Gastrocnemius medialis (tissue), 4 donors: ENCODE results near the gene CPNE5. TPM values are rescaled to one million over a fixed set of nuclear protein-coding genes. Genes with fewer than 3 reads are reported as not detected.

ENCODE experiments used
- ATAC-seq, 2 donors: fragments of 150-250 bp; one replicate each; pipeline ENCODE4 v1.9.1; 2016
- DNase-seq, 2 donors: peaks; one replicate each; pipeline ENCODE4 v3.0.0-alpha.2; 2019
- H3K27ac ChIP-seq, 4 donors: fragments of 200-600 bp; sonication (generic); 1 replicate in 1 of 4; 2 replicates in 3 of 4; pipeline ENCODE4 v1.5.1; 2016 to 2018; ENCODE audit warnings: mild to moderate bottlenecking in 2 of 4, moderate library complexity in 1 of 4
- H3K27me3 ChIP-seq, 3 donors: fragments of 200-600 bp; sonication (generic) in 2 of 3; 1 replicate in 1 of 3; 2 replicates in 2 of 3; pipeline versions ENCODE4 v1.5.1 to v1.6.0; 2016 to 2019; ENCODE audit warnings: mild to moderate bottlenecking in 1 of 3, moderate library complexity in 1 of 3
- H3K36me3 ChIP-seq, 2 donors: fragments of 200-600 bp; sonication (generic) in 1 of 2; one replicate each; pipeline ENCODE4 v1.5.1; 2017 to 2018
- H3K4me1 ChIP-seq, 2 donors: fragments of 200-600 bp; sonication (generic) in 1 of 2; one replicate each; pipeline ENCODE4 v1.5.1; 2016 to 2017; ENCODE audit warnings: mild to moderate bottlenecking in 2 of 2
- H3K4me3 ChIP-seq, 4 donors: fragments of 200-600 bp; sonication (generic) in 3 of 4; 1 replicate in 1 of 4; 2 replicates in 3 of 4; pipeline ENCODE4 v1.5.1; 2016 to 2019; ENCODE audit warnings: mild to moderate bottlenecking in 2 of 4
- H3K9me3 ChIP-seq, 3 donors: fragments of 200-600 bp; sonication (generic) in 2 of 3; 1 replicate in 1 of 3; 2 replicates in 2 of 3; pipeline ENCODE4 v1.5.1; 2016 to 2019
- CTCF ChIP-seq, 5 experiments: fragments of 450-650 bp in 3 of 5; fragments of 200-600 bp in 2 of 5; sonication (generic) in 2 of 5; IDR thresholded peaks in 4 of 5; conservative IDR thresholded peaks in 1 of 5; 1 replicate in 4 of 5; 2 replicates in 1 of 5; pipeline ENCODE4 v1.5.1; 2016 to 2019; ENCODE audit warnings: antibody characterized with exemption in 5 of 5, mild to moderate bottlenecking in 3 of 5, moderate library complexity in 3 of 5
- POLR2A ChIP-seq, 2 donors: fragments of 450-650 bp; IDR thresholded peaks; one replicate each; pipeline ENCODE4 v1.6.1; 2017; ENCODE audit warnings: antibody characterized with exemption in 2 of 2, mild to moderate bottlenecking in 2 of 2, moderate library complexity in 2 of 2
- in situ Hi-C, 4 donors: fragments of 200-750 bp; cut with MboI; loops; one replicate each; pipeline versions ENCODE4 v1.15.0 to v1.8.0; 2017; ENCODE audit warnings: low sequenced_read_pairs in 4 of 4
- intact Hi-C: fragments of 100-400 bp; cut with DNase I; formaldehyde crosslinking; loops from one replicate; pipeline ENCODE4 v1.15.1; 2023; ENCODE audit warnings: low total_unique reads
- total RNA-seq, 4 donors: library from RNA; depleted of rRNA; stranded (reverse); fragments of >200 nt; gene quantifications; one replicate each; pipeline versions ENCODE4 v1.1.0 to v1.2.3, GENCODE V29; 2016

The CPNE5 gene
- total RNA-seq, 4 donors from 2014 or later: 0.11 TPM; not detected in 3

- peak; percentile 78 to 82 for ATAC-seq
- in situ Hi-C loops: loop anchor here (5.0 to 25.0 kb wide), 4 partner anchors 128 to 260 kb away; partner anchors contain the start of gene FGD2 (in 2 of the 4)
- intact Hi-C loops: loop anchor here (2.0 to 10.0 kb wide), 3 partner anchors 74 to 308 kb away; partner anchors contain the start of genes CDKN1A, KCTD20 and PXT1
- peaks cover 21 to 25% of the 10 kb centered on the region in 2 donors for H3K4me1 ChIP-seq
- peaks cover 0 to 5% (median 0%) of the 10 kb centered on the region in 3 donors for H3K9me3 ChIP-seq
- DNase-seq: peak; percentile 17 to 86
- no peaks in the 10 kb centered on the region for H3K36me3 ChIP-seq
- H3K27ac ChIP-seq: peak overlapping the region; percentile 85 to 93 (median 90)
- H3K27me3 ChIP-seq: no peaks in the 10 kb centered on the region
- no peak overlapping the region for H3K4me3 ChIP-seq
- TF ChIP-seq CTCF (IDR thresholded peaks at IDR 0.05 in 4 of 5, conservative IDR thresholded peaks at IDR 0.05 in 1 of 5) (no peak), POLR2A (IDR thresholded peaks at IDR 0.05) (no peak)
Observed at GRCh38 chr6:36752187-36752885, 86.9 kb downstream of the CPNE5 start.

GRCh38 chr6:36751833-36752186 is 87.4 kb downstream of the CPNE5 start:
- Histone ChIP-seq H3K4me1 (peaks cover 21 to 25% of the 10 kb centered on the region in 2 donors), H3K27ac (peak overlapping the region; percentile 85 to 93 (median 90))
- in situ Hi-C loops: loop anchor here (5.0 to 25.0 kb wide), 4 partner anchors 127 to 260 kb away; partner anchors contain the start of gene FGD2 (in 2 of the 4)

GRCh38 chr6:36751091-36751490 is 88.2 kb downstream of the CPNE5 start:
- in situ Hi-C loops (loop anchor here (5.0 to 25.0 kb wide), 4 partner anchors 126 to 261 kb away; partner anchors contain the start of gene FGD2 (in 2 of the 4)), intact Hi-C loops (loop anchor here (10.0 kb wide), 1 partner anchor 306 kb away; the partner anchor contains the start of genes KCTD20 and PXT1)
- Histone ChIP-seq H3K9me3 (peaks cover 0 to 5% (median 0%) of the 10 kb centered on the region in 3 donors), H3K27ac (no peak overlapping the region), H3K4me1 (peaks cover 21 to 25% of the 10 kb centered on the region in 2 donors), H3K4me3 (no peak overlapping the region), H3K27me3 (no peaks in the 10 kb centered on the region), H3K36me3 (no peaks in the 10 kb centered on the region)
- ATAC-seq (no peak), DNase-seq (no peak)
- no peak for TF ChIP-seq POLR2A (IDR thresholded peaks at IDR 0.05)
- no peak for TF ChIP-seq CTCF (IDR thresholded peaks at IDR 0.05 in 4 of 5, conservative IDR thresholded peaks at IDR 0.05 in 1 of 5)

More at GRCh38 chr6:36751833-36752186, 87.4 kb downstream of the CPNE5 start:
- peak in 1 of 2 donors; percentile 1 for ATAC-seq
- peaks cover 0 to 5% (median 0%) of the 10 kb centered on the region in 3 donors for H3K9me3 ChIP-seq
- H3K27me3 ChIP-seq: no peaks in the 10 kb centered on the region
- no peak for TF ChIP-seq POLR2A (IDR thresholded peaks at IDR 0.05)
- intact Hi-C loops: loop anchor here (2.0 to 10.0 kb wide), 3 partner anchors 73 to 307 kb away; partner anchors contain the start of genes CDKN1A, KCTD20 and PXT1
- H3K4me3 ChIP-seq: no peak overlapping the region
- no peaks in the 10 kb centered on the region for H3K36me3 ChIP-seq
- no peak for DNase-seq

- Histone ChIP-seq H3K27ac (no peak overlapping the region), H3K9me3 (peaks cover 0 to 5% (median 0%) of the 10 kb centered on the region in 3 donors), H3K36me3 (no peaks in the 10 kb centered on the region), H3K4me1 (peaks cover 21 to 25% of the 10 kb centered on the region in 2 donors), H3K27me3 (no peaks in the 10 kb centered on the region), H3K4me3 (no peak overlapping the region)
- DNase-seq (no peak), ATAC-seq (no peak)
- in situ Hi-C loops: loop anchor here (5.0 to 25.0 kb wide), 4 partner anchors 125 to 262 kb away; partner anchors contain the start of gene FGD2 (in 2 of the 4)
- intact Hi-C loops: loop anchor here (10.0 kb wide), 1 partner anchor 305 kb away; the partner anchor contains the start of genes KCTD20 and PXT1
- TF ChIP-seq POLR2A (IDR thresholded peaks at IDR 0.05): no peak
- no peak for TF ChIP-seq CTCF (IDR thresholded peaks at IDR 0.05 in 4 of 5, conservative IDR thresholded peaks at IDR 0.05 in 1 of 5)
Observed at GRCh38 chr6:36749829-36750489, 89.3 kb downstream of the CPNE5 start.
